HS-5 (cell line): ENCODE results near the gene RRBP1.

Experiments
- DNase-seq: peaks from one replicate; pipeline ENCODE4 v3.0.0-alpha.2; 2012; ENCODE audit warnings: low read depth

Gene RRBP1

DNA sequence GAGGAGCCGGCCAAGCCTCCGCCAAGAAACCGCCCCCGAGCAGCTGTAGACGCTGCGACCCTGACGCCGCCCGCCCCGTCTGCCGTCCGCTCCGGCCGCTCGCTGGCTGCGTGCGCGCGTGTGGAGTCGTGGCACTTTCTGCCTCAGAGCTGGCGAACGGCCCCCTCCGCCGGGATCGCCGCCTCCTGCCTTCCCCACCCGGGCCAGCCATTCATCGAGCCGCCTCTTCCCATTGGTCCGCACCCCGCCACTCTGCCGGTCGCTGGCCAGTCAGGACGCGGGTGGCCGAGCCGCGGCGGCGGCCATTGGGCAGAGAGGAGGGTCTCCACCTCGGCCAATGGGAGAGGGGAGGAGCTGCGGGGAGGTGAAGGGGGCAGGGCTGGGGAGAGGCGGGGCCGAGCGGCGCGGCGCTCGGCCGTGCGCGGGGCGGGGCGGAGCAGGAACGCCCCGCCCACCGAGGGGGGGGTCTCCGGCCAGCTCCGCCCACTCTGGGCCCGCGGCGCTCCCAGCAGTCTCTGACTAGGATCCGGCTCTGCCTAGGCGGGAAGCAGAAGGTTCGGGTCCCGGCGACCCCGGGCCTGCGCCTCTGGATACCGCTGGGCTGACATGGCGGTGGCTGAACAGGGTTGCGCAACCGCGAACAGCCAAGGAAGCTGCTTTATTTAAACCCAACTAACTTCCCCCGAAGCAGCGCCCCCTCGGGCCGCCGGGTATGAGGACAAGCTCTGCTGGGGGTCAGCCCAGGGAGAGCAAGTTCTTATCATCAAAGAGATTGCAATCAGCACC lies at the start of gene RRBP1:
Gene RRBP1 (minus strand): TSS at position 140 of the 786 bp plus-strand sequence. CDS start 21,735 bp downstream, outside the sequence.
- peak; percentile 80 for DNase-seq

DNA sequence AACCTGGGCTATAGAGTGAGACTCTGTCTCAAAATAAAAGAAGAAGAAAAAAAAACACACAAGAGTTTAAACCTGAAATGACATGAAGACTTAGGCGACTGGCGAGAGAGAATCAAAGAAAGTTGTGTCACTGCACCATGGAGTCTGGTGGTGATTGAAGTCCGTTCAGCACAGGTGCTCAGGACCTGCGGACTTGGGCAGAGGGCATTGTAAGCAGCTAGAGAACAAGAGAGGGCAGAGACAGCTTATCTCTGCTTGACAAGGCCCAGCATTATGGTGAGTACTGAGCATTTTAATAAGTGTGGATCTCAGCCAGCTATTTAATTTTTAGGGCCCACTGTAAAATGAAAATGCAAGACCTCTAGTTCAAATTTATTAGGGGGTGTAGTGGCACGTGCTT lies 49.2 kb upstream of the RRBP1 start:
- no peak for DNase-seq

- DNase-seq: no peak
Measured at GRCh38 chr20:17730071-17730470, 48.0 kb upstream of the RRBP1 start.

GRCh38 chr20:17728074-17728473 lies 46.0 kb upstream of the RRBP1 start:
- no peak for DNase-seq

- DNase-seq: no peak
Measured at GRCh38 chr20:17727351-17727750, 45.3 kb upstream of the RRBP1 start.

DNA sequence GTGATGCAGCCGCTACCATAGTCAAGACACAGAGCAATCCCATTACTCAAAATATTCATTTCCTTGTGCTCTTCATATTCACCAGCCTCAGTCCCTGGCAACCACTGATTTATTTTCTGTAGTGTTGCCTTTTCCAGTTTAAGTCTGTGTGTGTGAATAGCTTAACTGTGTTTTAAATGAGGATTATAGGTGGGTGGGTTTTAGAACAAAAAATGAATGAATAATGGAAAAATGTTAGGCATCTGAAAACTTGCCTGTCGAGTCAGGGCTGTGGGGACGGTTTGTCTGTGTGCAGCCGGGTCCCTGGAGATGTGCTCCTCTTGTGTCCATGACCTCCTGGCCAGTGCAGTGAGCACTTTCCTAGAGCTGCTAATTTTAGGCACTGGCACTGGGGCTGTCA lies 44.9 kb upstream of the RRBP1 start:
- DNase-seq: no peak

DNA sequence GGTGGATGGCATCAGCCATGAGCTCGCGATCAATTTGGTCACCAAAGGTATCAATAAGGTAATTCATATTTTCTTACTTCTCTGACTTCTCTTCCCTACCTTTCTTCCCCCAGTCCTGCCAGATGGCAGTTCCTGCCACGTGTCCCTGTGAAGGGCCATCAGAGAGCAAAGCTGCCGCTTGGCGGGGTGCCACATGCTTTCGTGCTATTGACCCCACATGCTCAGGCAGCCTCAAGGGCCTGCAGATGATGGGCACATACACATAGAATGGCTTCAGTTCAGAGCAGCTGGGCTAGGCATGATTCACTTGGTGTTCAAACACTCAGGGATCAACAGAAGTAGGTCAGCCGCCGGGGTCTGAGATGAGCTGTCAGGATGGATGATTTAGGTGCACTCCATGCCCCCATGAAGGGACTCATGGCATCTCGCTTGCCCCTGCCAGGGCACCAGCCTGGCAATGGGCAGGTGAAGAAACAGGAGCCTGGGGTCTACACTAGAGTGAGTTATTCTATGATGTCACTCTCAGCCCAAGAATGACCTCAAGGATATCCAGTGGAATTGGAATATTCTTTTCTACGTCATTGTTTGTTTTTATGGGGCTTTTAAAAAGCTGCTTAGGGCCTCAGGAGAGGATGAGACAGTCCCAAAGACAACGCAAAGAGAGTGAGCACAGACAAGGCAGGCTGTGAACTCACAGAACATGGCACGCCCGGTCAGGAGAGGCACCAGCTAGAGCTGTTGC lies 43.2 kb upstream of the RRBP1 start:
- DNase-seq: no peak

DNA sequence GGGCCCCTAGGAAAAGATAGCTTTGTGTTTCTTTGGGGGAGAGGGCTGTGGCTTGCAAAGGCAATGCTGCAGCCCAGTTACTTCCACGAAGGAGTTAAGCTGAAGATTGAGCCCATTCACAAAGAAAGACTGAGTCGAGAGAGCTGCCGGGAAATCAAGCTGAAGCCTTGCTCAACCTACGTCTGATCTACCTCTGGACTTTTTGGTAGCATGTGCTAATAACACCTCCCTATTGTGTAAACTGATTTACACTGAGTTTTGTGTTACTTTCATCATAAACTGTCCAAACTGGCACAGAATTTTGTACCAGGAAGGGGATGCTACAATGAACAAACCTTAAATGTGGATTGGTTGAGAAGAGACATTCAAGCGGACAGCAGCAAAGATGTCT lies 41.3 kb upstream of the RRBP1 start:
- no peak for DNase-seq

DNA sequence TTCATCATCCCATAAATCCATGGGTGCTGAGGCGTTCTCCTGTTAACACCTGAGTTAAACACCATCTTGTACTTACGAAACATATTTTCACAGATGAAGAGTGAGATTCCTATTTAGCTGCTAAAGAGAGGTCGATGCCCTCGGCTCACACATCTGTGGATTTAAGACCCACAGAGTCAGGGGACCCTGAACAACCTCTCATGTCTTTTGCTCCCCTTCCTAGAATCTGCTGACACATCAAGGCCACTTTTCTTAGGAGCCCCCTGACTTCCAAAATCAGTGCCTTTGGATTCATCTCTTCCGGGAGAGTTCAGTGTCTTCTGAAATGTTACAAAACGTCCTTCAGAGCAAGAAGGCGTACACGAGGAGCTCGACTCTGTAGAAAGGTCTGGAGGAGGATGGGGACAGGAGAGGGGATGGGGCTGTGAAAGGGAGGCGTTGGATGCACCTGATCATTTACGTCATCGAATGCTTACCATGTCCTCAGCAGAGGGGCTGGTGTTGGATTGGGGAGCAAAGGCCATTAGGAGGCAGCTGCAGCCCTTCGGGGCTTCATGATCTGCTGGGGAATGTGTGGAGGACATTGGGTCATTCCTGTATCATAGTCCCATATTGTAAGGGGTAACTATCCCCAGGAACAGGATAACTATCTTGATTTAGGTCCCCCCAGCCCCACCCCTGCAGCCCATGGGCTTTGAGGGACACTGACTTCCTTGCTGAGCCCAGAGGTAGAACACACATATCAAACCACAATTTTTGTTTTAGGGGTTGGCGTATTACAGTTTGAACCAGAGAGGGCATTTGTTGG lies 40.7 kb upstream of the RRBP1 start:
- no peak for DNase-seq

DNA sequence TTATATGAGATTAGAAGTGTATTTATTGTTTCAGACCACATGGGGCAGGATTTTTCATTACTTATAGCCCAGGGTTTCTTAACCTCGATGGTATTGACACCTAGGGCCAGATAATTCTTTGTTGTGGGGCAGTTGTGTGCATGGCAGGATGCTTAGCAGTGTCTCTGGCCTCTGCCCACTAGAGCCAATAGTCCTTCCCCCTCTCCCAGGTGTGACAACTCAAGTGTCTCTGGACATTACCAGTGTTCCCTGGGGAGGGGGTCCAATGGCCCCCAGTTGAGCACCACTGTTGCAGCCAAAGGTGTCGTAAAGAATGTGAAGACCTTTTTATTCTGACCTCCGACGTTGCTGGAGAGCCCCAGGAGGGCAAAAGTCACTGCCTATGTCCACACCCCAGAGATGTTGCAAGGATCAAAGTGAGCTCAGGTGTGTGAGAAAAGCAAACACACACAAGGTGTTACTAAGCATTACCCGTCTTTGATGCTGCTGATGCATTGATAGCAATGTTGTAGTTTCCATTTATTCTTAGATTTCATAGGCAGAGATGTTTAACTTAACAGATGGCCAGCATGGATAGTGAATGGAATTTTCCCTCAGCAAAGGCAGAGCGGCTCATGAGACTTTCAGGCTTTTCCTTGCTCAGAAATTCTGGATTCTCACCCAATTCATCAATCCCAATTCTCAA lies 39.9 kb upstream of the RRBP1 start:
- no peak for DNase-seq

- DNase-seq: no peak
Measured at GRCh38 chr20:17720755-17721154, 38.7 kb upstream of the RRBP1 start.

DNA sequence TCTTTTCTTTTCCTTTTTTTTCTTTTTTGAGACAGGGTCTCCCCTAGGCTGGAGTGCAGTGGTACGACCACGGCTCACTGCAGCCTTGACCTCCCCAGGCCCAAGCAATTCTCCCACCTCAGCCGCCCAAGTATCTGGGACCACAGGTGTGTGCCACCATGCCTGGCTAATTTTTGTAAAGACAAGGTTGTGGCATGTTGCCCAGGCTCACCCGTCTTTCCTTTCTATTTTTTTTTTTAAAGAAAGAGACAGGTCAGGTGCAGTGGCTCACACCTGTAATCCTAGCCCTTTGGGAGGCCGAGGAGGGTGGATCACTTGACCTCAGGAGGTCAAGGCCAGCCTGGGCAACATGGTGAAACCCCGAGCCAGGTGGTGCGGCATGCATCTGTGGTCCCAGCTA lies 34.3 kb upstream of the RRBP1 start:
- no peak for DNase-seq

GRCh38 chr20:17715075-17715474 lies 33.0 kb upstream of the RRBP1 start:
- no peak for DNase-seq

- DNase-seq: no peak
Measured at GRCh38 chr20:17714597-17714996, 32.6 kb upstream of the RRBP1 start.

GRCh38 chr20:17712708-17713107 lies 30.7 kb upstream of the RRBP1 start:
- DNase-seq: no peak

DNA sequence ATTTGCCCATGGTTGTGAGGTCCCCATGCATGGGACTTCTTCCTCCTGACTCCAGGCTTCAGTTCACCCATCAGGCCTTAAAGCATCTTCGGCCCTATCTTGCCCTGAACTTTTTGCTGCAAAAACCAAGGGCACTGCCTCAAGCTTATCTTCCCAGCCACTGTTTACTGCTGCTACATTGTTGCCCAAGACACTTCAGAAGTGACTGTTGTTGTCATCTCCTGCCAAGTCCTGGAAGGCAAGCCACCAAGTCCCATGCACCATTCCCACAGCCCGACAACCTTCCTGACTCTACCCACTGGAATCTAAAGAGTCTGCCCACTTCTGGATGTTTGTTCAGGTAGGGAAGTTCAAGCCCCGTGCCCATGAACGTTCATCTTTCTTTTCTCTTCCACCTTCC lies 30.2 kb upstream of the RRBP1 start:
- no peak for DNase-seq

DNA sequence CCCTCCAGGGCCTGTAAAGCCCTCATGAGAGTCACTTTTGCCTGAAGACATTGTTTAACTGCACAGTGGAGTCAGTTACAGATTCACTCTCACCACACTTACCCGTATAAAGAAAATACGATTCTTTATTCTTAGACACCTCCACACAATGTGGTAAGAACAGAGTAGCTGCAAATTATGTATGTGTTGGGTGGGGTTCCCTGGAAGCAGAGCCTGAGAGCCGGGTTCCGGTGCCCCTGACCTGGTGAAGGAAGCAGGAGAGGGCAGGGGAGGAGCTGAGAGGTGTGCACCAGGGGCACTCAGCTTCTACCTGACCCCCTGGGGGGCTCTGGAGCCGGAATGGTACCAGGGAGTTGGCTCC lies 29.2 kb upstream of the RRBP1 start:
- DNase-seq: no peak

- no peak for DNase-seq
Measured at GRCh38 chr20:17710379-17711266, 28.6 kb upstream of the RRBP1 start.

DNA sequence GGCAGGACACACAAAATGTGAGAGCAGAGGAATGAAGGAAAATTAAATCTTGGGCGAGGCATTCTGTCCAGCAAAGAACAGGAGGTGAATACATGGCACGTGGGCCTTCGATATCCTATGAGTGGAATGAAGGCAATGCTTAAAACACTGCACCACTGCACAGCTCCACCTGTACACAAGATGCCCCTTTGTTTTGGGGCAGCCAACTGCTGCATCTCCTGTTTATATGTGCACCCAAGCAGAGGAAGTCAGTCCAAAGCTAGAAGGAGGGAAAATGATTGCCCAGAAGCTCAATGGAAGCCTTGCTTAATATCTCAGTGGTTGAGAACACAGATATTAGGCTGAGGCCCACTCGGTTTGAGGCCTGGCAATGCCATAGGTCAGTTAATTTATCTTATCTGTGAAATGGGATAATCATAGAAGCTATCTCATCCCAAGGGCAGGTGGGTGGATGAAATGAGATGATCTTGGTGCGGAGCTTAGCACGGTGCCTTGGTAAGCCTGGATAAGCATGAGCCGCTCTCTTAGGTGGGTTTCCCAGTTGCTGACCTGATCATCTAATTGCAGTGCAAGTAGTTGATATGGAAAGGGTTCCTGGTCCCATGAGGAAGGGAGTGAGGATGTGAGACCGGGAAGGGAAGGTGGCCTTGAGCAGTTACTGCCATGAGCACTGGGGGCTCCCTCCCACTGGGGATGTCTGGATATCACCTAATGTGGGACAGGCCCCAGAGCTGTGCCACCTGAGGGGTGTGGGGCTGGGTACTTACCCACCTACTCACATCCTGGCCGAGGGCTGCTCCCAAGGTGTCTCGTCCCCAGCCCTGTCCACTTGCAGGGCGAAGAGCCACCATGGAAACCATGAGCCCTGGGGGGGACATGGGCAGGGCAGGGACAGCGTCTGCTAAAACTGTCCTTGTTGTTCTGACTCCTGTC lies 27.6 kb upstream of the RRBP1 start:
- no peak for DNase-seq
